ENCODE results near the gene SEMA3B. TPM values are rescaled to one million over a fixed set of nuclear protein-coding genes. Genes with fewer than 3 reads are reported as not detected.

Gene SEMA3B
- total RNA-seq, 1 experiment from 2014 or later: 7.3 TPM

DNA sequence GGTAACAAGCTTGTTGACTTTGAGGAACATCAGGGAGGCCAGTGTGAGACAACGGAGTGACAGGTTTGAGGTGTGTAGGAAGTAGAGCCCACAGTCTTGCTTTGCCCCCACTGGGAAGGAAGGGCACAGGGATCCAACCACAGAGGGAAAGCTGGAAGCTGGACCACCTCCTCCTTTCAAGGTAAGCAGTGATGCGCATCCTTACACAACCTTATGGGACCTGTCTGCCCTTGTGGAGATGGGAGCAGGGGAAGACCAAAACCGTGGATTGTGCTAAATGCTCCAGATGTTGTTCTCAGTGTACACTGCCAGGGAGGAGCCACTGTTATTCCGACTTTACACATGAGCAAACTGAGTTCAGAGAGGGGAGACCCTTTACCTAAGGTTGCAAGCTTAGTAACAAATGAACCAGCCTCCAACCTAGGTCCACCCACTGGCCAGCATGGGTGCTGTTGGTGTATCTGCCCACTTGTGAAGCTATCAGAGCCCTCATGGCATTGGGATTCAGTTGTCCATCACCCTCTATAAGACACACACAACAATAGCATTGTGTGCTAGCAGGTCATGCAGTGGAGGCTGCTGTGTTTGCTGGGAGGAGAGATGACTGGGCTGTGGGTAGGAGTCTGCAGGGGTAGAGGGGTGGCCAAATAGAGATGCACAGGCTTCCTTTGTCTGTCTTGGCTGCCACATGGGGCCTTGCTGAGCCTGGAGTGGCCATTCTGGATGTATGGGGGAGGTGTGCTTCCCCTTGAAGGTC, 9.4 kb downstream of the SEMA3B start:
- CTCF ChIA-PET: interaction anchor here (1.0 to 12.5 kb wide), 8 partner anchors 13 to 85 kb away, joined by 3 to 145 read pairs (median 8); partner anchors contain the start of gene GNAT1
- no peak for ATAC-seq

DNA sequence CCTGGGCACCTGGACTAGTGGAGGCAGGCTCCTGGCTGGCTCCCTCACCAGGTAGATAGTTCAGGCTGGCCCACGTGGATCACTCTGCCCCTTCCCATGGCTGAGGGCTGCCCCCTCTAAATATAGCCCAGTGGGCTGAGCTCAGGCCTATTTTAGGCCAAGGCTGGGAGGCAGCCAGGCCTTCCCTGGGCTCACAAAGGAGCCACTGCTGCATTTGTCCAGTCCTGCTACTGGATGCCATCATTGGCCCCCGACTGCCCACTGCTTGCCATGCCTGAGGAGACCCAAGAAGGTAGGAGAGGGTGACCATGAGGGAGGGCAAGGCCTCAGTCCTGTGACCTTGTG, 9.9 kb downstream of the SEMA3B start, which contains the start of gene LSMEM2:
Gene LSMEM2, plus strand, starts transcription at position 208 of the 345 bp plus-strand sequence. Its CDS starts 27 bp downstream, at position 235.
- Mint-ChIP-seq H3K4me3 (no peak within 1 kb of the TSS), H3K27me3 (ENCODE audit: low read depth) (peaks cover 54% of the 10 kb centered on the region), H3K36me3 (no peaks in the 10 kb centered on the region), H3K4me1 (peaks cover 17% of the 10 kb centered on the region), H3K27ac (no peak within 1 kb of the TSS), H3K9me3 (no peaks in the 10 kb centered on the region)
- DNase-seq (ENCODE audit: low spot score): no peak
- TF ChIP-seq, protein P1, sequence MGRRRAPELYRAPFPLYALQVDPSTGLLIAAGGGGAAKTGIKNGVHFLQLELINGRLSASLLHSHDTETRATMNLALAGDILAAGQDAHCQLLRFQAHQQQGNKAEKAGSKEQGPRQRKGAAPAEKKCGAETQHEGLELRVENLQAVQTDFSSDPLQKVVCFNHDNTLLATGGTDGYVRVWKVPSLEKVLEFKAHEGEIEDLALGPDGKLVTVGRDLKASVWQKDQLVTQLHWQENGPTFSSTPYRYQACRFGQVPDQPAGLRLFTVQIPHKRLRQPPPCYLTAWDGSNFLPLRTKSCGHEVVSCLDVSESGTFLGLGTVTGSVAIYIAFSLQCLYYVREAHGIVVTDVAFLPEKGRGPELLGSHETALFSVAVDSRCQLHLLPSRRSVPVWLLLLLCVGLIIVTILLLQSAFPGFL (CRISPR knock-in tag; IDR thresholded peaks at IDR 0.05; ENCODE audit: borderline replicate concordance): no peak
- TF ChIP-seq, protein P2, sequence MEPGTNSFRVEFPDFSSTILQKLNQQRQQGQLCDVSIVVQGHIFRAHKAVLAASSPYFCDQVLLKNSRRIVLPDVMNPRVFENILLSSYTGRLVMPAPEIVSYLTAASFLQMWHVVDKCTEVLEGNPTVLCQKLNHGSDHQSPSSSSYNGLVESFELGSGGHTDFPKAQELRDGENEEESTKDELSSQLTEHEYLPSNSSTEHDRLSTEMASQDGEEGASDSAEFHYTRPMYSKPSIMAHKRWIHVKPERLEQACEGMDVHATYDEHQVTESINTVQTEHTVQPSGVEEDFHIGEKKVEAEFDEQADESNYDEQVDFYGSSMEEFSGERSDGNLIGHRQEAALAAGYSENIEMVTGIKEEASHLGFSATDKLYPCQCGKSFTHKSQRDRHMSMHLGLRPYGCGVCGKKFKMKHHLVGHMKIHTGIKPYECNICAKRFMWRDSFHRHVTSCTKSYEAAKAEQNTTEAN (CRISPR knock-in tag; IDR thresholded peaks at IDR 0.05): no peak
- TF ChIP-seq RORB (CRISPR knock-in tag; IDR thresholded peaks at IDR 0.05) (no peak), JUN (CRISPR knock-in tag; IDR thresholded peaks at IDR 0.05) (no peak), ZBTB21 (CRISPR knock-in tag; IDR thresholded peaks at IDR 0.05; ENCODE audit: borderline replicate concordance) (no peak), ZNF232 (CRISPR knock-in tag; IDR thresholded peaks at IDR 0.05) (no peak), CBFB (CRISPR knock-in tag; IDR thresholded peaks at IDR 0.05; ENCODE audit: low read depth) (no peak), GTF2I (CRISPR knock-in tag; conservative IDR thresholded peaks at IDR 0.05) (no peak), GRHL2 (CRISPR knock-in tag; IDR thresholded peaks at IDR 0.05; ENCODE audit: insufficient replicate concordance, severe bottlenecking) (no peak), TCF7 (CRISPR knock-in tag; IDR thresholded peaks at IDR 0.05; ENCODE audit: low read depth) (no peak)
- TF ChIP-seq, protein P3, sequence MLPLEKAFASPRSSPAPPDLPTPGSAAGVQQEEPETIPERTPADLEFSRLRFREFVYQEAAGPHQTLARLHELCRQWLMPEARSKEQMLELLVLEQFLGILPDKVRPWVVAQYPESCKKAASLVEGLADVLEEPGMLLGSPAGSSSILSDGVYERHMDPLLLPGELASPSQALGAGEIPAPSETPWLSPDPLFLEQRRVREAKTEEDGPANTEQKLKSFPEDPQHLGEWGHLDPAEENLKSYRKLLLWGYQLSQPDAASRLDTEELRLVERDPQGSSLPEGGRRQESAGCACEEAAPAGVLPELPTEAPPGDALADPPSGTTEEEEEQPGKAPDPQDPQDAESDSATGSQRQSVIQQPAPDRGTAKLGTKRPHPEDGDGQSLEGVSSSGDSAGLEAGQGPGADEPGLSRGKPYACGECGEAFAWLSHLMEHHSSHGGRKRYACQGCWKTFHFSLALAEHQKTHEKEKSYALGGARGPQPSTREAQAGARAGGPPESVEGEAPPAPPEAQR (CRISPR knock-in tag; IDR thresholded peaks at IDR 0.05): no peak
- TF ChIP-seq, protein P4, sequence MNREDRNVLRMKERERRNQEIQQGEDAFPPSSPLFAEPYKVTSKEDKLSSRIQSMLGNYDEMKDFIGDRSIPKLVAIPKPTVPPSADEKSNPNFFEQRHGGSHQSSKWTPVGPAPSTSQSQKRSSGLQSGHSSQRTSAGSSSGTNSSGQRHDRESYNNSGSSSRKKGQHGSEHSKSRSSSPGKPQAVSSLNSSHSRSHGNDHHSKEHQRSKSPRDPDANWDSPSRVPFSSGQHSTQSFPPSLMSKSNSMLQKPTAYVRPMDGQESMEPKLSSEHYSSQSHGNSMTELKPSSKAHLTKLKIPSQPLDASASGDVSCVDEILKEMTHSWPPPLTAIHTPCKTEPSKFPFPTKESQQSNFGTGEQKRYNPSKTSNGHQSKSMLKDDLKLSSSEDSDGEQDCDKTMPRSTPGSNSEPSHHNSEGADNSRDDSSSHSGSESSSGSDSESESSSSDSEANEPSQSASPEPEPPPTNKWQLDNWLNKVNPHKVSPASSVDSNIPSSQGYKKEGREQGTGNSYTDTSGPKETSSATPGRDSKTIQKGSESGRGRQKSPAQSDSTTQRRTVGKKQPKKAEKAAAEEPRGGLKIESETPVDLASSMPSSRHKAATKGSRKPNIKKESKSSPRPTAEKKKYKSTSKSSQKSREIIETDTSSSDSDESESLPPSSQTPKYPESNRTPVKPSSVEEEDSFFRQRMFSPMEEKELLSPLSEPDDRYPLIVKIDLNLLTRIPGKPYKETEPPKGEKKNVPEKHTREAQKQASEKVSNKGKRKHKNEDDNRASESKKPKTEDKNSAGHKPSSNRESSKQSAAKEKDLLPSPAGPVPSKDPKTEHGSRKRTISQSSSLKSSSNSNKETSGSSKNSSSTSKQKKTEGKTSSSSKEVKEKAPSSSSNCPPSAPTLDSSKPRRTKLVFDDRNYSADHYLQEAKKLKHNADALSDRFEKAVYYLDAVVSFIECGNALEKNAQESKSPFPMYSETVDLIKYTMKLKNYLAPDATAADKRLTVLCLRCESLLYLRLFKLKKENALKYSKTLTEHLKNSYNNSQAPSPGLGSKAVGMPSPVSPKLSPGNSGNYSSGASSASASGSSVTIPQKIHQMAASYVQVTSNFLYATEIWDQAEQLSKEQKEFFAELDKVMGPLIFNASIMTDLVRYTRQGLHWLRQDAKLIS (CRISPR knock-in tag; IDR thresholded peaks at IDR 0.05; ENCODE audit: borderline replicate concordance): no peak
- TF ChIP-seq, protein P5, sequence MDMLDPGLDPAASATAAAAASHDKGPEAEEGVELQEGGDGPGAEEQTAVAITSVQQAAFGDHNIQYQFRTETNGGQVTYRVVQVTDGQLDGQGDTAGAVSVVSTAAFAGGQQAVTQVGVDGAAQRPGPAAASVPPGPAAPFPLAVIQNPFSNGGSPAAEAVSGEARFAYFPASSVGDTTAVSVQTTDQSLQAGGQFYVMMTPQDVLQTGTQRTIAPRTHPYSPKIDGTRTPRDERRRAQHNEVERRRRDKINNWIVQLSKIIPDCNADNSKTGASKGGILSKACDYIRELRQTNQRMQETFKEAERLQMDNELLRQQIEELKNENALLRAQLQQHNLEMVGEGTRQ (CRISPR knock-in tag; IDR thresholded peaks at IDR 0.05): no peak
- ChIA-PET POLR2A (interaction anchor here (1.0 kb wide), 1 partner anchor 13 kb away, joined by 5 read pairs; the partner anchor contains the start of gene IFRD2), CTCF (interaction anchor here (0.9 to 2.7 kb wide), 5 partner anchors 19 to 84 kb away, joined by 3 to 12 read pairs (median 4); no protein-coding TSS in a partner anchor)
- no peak for ATAC-seq

More for the DNA sequence above, 9.4 kb downstream of the SEMA3B start:
- POLR2A ChIA-PET: interaction anchor here (1.0 kb wide), 1 partner anchor 14 kb away, joined by 5 read pairs; the partner anchor contains the start of gene IFRD2
- H3K27ac Mint-ChIP-seq: no peak overlapping the region
- no peaks in the 10 kb centered on the region for H3K36me3 Mint-ChIP-seq
- H3K9me3 Mint-ChIP-seq: no peaks in the 10 kb centered on the region
- no peak for DNase-seq (ENCODE audit: low spot score)
- TF ChIP-seq, protein P6, sequence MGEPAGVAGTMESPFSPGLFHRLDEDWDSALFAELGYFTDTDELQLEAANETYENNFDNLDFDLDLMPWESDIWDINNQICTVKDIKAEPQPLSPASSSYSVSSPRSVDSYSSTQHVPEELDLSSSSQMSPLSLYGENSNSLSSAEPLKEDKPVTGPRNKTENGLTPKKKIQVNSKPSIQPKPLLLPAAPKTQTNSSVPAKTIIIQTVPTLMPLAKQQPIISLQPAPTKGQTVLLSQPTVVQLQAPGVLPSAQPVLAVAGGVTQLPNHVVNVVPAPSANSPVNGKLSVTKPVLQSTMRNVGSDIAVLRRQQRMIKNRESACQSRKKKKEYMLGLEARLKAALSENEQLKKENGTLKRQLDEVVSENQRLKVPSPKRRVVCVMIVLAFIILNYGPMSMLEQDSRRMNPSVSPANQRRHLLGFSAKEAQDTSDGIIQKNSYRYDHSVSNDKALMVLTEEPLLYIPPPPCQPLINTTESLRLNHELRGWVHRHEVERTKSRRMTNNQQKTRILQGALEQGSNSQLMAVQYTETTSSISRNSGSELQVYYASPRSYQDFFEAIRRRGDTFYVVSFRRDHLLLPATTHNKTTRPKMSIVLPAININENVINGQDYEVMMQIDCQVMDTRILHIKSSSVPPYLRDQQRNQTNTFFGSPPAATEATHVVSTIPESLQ (CRISPR knock-in tag; IDR thresholded peaks at IDR 0.05): no peak
- H3K4me1 Mint-ChIP-seq: peaks cover 17% of the 10 kb centered on the region
- H3K27me3 Mint-ChIP-seq (ENCODE audit: low read depth): peaks cover 59% of the 10 kb centered on the region
- no peak overlapping the region for H3K4me3 Mint-ChIP-seq
